Smooth muscle cell (in vitro differentiated cells): ENCODE measurements around the gene MAN2B2. TPM values are rescaled to one million over a fixed set of nuclear protein-coding genes. Genes with fewer than 3 reads are reported as not detected.

Experiments used
- DNase-seq: peaks from one replicate; lab custom pipeline; 2025; ENCODE audit not compliant: unreplicated experiment; lab: John Stamatoyannopoulos, UW
- H2AFZ ChIP-seq: fragments of 200-600 bp; sonication (generic); 2 replicates; pipeline ENCODE4 v1.6.0; 2016; ENCODE audit warnings: antibody characterized with exemption, low read depth, mild to moderate bottlenecking
- H3F3A ChIP-seq: fragments of 200-600 bp; sonication (generic); 2 replicates; pipeline ENCODE4 v1.6.0; 2017; ENCODE audit warnings: antibody characterized with exemption, low read depth
- H3K27ac ChIP-seq: fragments of 200-600 bp; sonication (generic); 2 replicates; pipeline ENCODE4 v1.5.1; 2016; ENCODE audit warnings: low read depth, mild to moderate bottlenecking
- H3K27me3 ChIP-seq: fragments of 200-600 bp; sonication (generic); 2 replicates; pipeline ENCODE4 v1.6.1; 2016; ENCODE audit warnings: low read depth, mild to moderate bottlenecking
- H3K36me3 ChIP-seq: fragments of 200-600 bp; sonication (generic); 2 replicates; pipeline ENCODE4 v1.5.1; 2016; ENCODE audit warnings: low read depth
- H3K4me1 ChIP-seq: fragments of 200-600 bp; sonication (generic); 2 replicates; pipeline ENCODE4 v1.5.1; 2016; ENCODE audit warnings: low read depth
- H3K4me2 ChIP-seq: fragments of 200-600 bp; sonication (generic); 2 replicates; pipeline ENCODE4 v1.6.0; 2016; ENCODE audit warnings: mild to moderate bottlenecking
- H3K4me3 ChIP-seq: fragments of 200-600 bp; sonication (generic); 2 replicates; pipeline ENCODE4 v1.5.1; 2016; ENCODE audit warnings: mild to moderate bottlenecking
- H3K79me2 ChIP-seq: fragments of 200-600 bp; sonication (generic); 2 replicates; pipeline ENCODE4 v1.6.0; 2016; ENCODE audit warnings: low read depth, mild to moderate bottlenecking
- H3K9ac ChIP-seq: fragments of 200-600 bp; sonication (generic); 2 replicates; pipeline ENCODE4 v1.6.0; 2016; ENCODE audit warnings: low read depth
- H3K9me3 ChIP-seq: fragments of 200-600 bp; sonication (generic); replicated peaks from 2 replicates; pipeline ENCODE4 v1.5.1; 2016; ENCODE audit warnings: low read depth
- H4K20me1 ChIP-seq: fragments of 200-600 bp; sonication (generic); 2 replicates; pipeline ENCODE4 v1.6.0; 2016; ENCODE audit warnings: low read depth
- WGBS: methylation state at CpG from one replicate; pipeline ENCODE4 v1.1.7; 2016; ENCODE audit warnings: low lambda C conversion rate; 5-methylcytosine and 5-hydroxymethylcytosine counted together
- polyA plus RNA-seq: library from polyadenylated mRNA; unstranded; fragments of >200 nt; fragmentation: Nextera tagmentation; extraction: Ambion mirVana; gene quantifications from 2 replicates; pipeline ENCODE4 v1.2.1, GENCODE V29; 2016
- total RNA-seq: library from RNA; depleted of rRNA; stranded (reverse); fragments of >200 nt; gene quantifications from 2 replicates; pipeline ENCODE4 v1.2.3, GENCODE V29; 2014
- TF ChIP-seq, protein P1 (sequence below): fragments of 200-600 bp; sonication (generic); IDR thresholded peaks from 2 replicates; pipeline ENCODE4 v1.5.1; 2017; ENCODE audit warnings: borderline replicate concordance, mild to moderate bottlenecking, antibody characterized with exemption; ENCODE audit not compliant: insufficient read depth, poor library complexity, severe bottlenecking

The MAN2B2 gene
- total and polyA plus RNA-seq, 2 experiments from 2014 or later = 14.5 to 18.3 TPM

DNA sequence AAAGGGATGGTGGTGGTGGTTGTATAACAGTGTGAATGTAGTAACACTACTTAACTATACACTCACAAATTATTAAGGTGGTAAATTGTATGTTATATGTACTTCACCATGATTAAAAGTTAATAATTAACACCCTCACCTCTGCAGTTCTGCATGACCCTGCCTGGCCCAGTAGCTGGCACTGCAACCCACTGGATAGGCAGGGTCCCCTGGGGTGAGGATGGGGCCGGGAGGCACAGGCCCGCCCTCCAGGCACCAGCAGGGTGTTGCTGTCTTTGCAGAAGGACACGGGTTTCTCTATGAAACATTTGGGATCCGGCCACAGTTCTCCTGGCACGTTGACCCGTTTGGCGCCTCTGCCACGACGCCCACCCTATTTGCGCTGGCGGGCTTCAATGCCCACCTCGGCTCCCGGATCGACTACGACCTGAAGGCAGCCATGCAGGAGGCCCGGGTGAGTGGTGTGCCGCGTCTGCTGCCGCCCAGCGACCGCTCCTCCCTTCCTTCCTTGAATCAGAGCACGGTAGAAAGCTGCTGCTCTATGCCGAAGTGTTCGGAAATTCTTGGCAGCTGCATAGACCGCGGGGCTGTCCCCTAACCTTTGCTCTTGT, 11.8 kb downstream of the MAN2B2 start:
- Histone ChIP-seq H3K9me3 (no peaks in the 10 kb centered on the region), H2AFZ (no peak overlapping the region), H3K36me3 (no peaks in the 10 kb centered on the region), H3K27ac (no peak overlapping the region), H3K4me3 (no peak overlapping the region), H3K27me3 (no peaks in the 10 kb centered on the region), H3K79me2 (no peaks in the 10 kb centered on the region), H3K4me1 (no peaks in the 10 kb centered on the region), H4K20me1 (no peaks in the 10 kb centered on the region), H3F3A (no peaks in the 10 kb centered on the region), H3K9ac (no peak overlapping the region), H3K4me2 (no peak overlapping the region)
- DNase-seq = no peak
- TF ChIP-seq, protein P1, sequence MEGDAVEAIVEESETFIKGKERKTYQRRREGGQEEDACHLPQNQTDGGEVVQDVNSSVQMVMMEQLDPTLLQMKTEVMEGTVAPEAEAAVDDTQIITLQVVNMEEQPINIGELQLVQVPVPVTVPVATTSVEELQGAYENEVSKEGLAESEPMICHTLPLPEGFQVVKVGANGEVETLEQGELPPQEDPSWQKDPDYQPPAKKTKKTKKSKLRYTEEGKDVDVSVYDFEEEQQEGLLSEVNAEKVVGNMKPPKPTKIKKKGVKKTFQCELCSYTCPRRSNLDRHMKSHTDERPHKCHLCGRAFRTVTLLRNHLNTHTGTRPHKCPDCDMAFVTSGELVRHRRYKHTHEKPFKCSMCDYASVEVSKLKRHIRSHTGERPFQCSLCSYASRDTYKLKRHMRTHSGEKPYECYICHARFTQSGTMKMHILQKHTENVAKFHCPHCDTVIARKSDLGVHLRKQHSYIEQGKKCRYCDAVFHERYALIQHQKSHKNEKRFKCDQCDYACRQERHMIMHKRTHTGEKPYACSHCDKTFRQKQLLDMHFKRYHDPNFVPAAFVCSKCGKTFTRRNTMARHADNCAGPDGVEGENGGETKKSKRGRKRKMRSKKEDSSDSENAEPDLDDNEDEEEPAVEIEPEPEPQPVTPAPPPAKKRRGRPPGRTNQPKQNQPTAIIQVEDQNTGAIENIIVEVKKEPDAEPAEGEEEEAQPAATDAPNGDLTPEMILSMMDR = no peak
- WGBS = 96% methylated on average over 26 of the region's 26 CpGs

DNA sequence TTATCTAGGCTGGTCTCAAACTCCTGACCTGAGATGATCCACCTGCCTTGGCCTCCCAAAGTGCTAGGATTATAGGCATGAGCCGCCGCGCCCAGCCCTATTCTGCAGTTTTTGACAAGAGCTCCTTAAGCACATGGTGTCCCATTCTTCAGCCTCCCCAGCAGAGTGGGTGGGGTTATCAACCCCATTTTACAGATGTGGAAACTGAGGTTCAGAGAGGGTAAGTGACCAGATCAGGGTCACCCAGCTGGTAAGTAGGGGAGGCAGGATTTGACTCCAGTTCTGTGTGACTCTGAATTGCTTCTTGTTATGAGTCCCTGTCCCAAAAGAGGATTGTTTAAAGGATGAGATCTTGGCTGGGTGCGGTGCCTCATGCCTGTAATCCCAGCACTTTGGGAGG, 14.5 kb downstream of the MAN2B2 start:
- Histone ChIP-seq H3K4me3 (no peak overlapping the region), H3K36me3 (no peaks in the 10 kb centered on the region), H2AFZ (no peak overlapping the region), H3K79me2 (no peaks in the 10 kb centered on the region), H3K4me2 (no peak overlapping the region), H3K4me1 (no peaks in the 10 kb centered on the region), H3F3A (no peaks in the 10 kb centered on the region), H3K27ac (no peak overlapping the region), H4K20me1 (no peaks in the 10 kb centered on the region), H3K9ac (no peak overlapping the region), H3K27me3 (no peaks in the 10 kb centered on the region), H3K9me3 (no peaks in the 10 kb centered on the region)
- WGBS = 97% methylated on average over 4 of the region's 4 CpGs
- no peak for DNase-seq
- TF ChIP-seq, protein P1 = no peak

DNA sequence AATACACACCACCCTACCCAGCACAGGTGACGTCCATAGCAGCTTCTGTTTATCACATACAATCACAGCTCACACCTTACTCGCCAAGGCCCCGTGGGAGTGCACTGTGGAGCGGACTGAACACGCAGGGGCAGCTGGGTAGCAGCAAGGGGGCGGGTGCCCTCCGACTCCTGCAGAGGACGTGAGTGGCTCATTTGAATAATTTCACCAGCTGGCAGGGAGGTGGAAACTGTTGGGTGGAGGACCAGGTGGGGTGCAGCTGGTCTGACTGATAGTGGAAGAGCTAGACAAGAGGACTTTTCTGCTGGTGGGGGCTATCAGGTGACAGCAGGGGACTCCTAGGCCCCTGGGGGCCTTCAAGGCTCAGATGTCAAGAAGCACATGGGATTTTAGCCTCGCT, 16.3 kb downstream of the MAN2B2 start:
- WGBS = 89% methylated on average over 9 of the region's 9 CpGs
- TF ChIP-seq, protein P1 = no peak
- no peak for DNase-seq

DNA sequence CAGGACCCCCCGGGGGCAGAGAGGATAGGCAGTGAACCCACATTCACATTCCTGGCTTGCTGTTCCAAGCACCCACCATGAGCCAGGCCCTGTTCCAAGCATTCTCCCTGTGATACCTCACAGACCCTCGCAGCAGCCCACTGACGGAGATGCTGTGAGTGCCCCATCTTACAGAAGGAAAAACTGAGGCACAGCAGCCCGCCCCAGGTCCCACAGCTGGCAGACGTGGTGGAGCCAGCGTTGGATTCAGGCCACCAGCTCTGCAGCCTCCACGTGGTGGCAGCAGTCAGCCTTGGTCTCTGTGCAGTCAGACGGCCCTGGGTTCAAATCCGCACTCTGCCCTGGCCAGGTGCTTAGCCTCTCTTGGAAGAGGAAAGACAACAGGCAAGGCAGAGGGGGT, 16.8 kb downstream of the MAN2B2 start:
- H3K4me1 ChIP-seq = no peaks in the 10 kb centered on the region
- H3K9me3 ChIP-seq = no peaks in the 10 kb centered on the region
- no peaks in the 10 kb centered on the region for H3K79me2 ChIP-seq
- no peak overlapping the region for H3K9ac ChIP-seq
- 90% methylated on average over 9 of the region's 9 CpGs for WGBS
- no peak overlapping the region for H2AFZ ChIP-seq
- H3K4me2 ChIP-seq = no peak overlapping the region
- no peak overlapping the region for H3K4me3 ChIP-seq
- no peaks in the 10 kb centered on the region for H3F3A ChIP-seq
- H3K27ac ChIP-seq = no peak overlapping the region
- TF ChIP-seq, protein P1 = no peak
- H3K36me3 ChIP-seq = no peaks in the 10 kb centered on the region
- no peaks in the 10 kb centered on the region for H3K27me3 ChIP-seq
- H4K20me1 ChIP-seq = no peaks in the 10 kb centered on the region
- no peak for DNase-seq

More for the DNA sequence above, 16.3 kb downstream of the MAN2B2 start:
- Histone ChIP-seq H3K4me3 (no peak overlapping the region), H4K20me1 (no peaks in the 10 kb centered on the region), H3K4me1 (no peaks in the 10 kb centered on the region), H3K4me2 (no peak overlapping the region), H3K9ac (no peak overlapping the region), H3K79me2 (no peaks in the 10 kb centered on the region), H3K36me3 (no peaks in the 10 kb centered on the region), H3K9me3 (no peaks in the 10 kb centered on the region), H2AFZ (no peak overlapping the region), H3K27ac (no peak overlapping the region), H3F3A (no peaks in the 10 kb centered on the region), H3K27me3 (no peaks in the 10 kb centered on the region)
